Small intestine (tissue), 7 donors: ENCODE data around the gene SYNE2. TPM values are rescaled to one million over a fixed set of nuclear protein-coding genes. Genes with fewer than 3 reads are reported as not detected.

ENCODE experiments used
- DNase-seq, 2 donors: peaks; one replicate each; pipeline versions ENCODE4 v3.0.0 to v3.0.0-alpha.2; 2013
- FAIRE-seq: peaks from 2 replicates; lab custom pipeline; 2012; peaks lifted over from hg19 to GRCh38; lab: Jason Lieb, UNC
- H3K27ac ChIP-seq, 3 donors: one replicate each; pipeline ENCODE4 v1.5.1; 2013; ENCODE audit warnings: low read length in 2 of 3, mild to moderate bottlenecking in 2 of 3, control low read depth in 1 of 3, inconsistent platforms in 1 of 3, low read depth in 1 of 3, moderate library complexity in 1 of 3
- H3K27me3 ChIP-seq, 3 donors: one replicate each; pipeline ENCODE4 v1.6.1; 2013; ENCODE audit warnings: low read length in 3 of 3, inconsistent platforms in 1 of 3; ENCODE audit not compliant: control insufficient read depth in 3 of 3, insufficient read depth in 3 of 3
- H3K36me3 ChIP-seq, 3 donors: one replicate each; pipeline ENCODE4 v1.6.1; 2013; ENCODE audit warnings: low read length in 3 of 3, inconsistent platforms in 1 of 3, low read depth in 1 of 3, mild to moderate bottlenecking in 1 of 3, moderate library complexity in 1 of 3; ENCODE audit not compliant: control insufficient read depth in 3 of 3, insufficient read depth in 2 of 3
- H3K4me1 ChIP-seq, 3 donors: one replicate each; pipeline ENCODE4 v1.6.1; 2013; ENCODE audit warnings: low read length in 2 of 3, inconsistent platforms in 1 of 3, low read depth in 1 of 3, mild to moderate bottlenecking in 1 of 3, moderate library complexity in 1 of 3; ENCODE audit not compliant: control insufficient read depth in 3 of 3, insufficient read depth in 2 of 3
- H3K4me3 ChIP-seq, 3 donors: one replicate each; pipeline ENCODE4 v1.5.1; 2013; ENCODE audit warnings: low read length in 3 of 3, control low read depth in 1 of 3, inconsistent platforms in 1 of 3, low read depth in 1 of 3, mild to moderate bottlenecking in 1 of 3, moderate library complexity in 1 of 3
- H3K9me3 ChIP-seq, 2 donors: one replicate each; pipeline ENCODE4 v1.6.1; 2013; ENCODE audit warnings: low read depth in 1 of 2, low read length in 1 of 2; ENCODE audit not compliant: control insufficient read depth in 2 of 2, insufficient read depth in 1 of 2
- WGBS, 3 donors: extraction: QIAGEN DNeasy Blood & Tissue Kit; methylation state at CpG; one replicate each; pipeline ENCODE4 v1.1.7; 2013; 5-methylcytosine and 5-hydroxymethylcytosine counted together
- polyA plus RNA-seq, 4 donors: library from polyadenylated mRNA; stranded (reverse) in 3 of 4; unstranded in 1 of 4; fragments of 200-250 nt in 3 of 4; fragments of 120-200 nt in 1 of 4; gene quantifications; one replicate each; pipeline versions ENCODE4 v1.2.1 to v1.2.3, GENCODE V29; 2013
- donor health status: healthy with polysubstance abuse.
- donor health status: control.
- donor health status: control.
- donor health status: Bipolar disorder and iron deficiency.
- donor health status: healthy.

SYNE2 gene
- polyA plus RNA-seq, 4 donors = 13.8 to 47.4 (median 32.9) TPM

DNA sequence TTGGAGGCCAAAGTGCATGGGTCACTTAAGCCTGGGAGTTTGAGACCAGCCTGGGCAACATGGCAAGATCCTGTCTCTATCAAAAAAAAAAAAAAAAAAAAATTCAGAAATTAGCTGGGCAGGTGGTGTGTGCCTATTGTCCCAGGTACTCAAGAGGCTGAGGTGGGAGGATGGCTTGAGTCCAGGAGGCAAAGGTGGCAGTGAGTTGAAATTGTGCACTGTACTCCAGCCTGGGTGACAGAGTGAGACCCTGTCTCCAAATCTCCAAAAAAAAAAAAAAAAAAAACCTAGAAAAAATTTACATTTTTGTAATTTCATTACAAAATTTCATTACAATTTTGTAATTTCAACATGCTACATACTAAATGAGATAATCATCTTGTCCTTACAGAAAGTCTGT lies 42.7 kb downstream of the SYNE2 start:
- no peaks in the 10 kb centered on the region for H3K36me3 ChIP-seq
- no peaks in the 10 kb centered on the region for H3K9me3 ChIP-seq
- no peak overlapping the region for H3K4me3 ChIP-seq
- H3K27me3 ChIP-seq = no peaks in the 10 kb centered on the region
- no peak for DNase-seq
- no peak overlapping the region for H3K27ac ChIP-seq
- FAIRE-seq = no peak
- peaks cover 0 to 16% (median 3%) of the 10 kb centered on the region in 3 donors for H3K4me1 ChIP-seq

DNA sequence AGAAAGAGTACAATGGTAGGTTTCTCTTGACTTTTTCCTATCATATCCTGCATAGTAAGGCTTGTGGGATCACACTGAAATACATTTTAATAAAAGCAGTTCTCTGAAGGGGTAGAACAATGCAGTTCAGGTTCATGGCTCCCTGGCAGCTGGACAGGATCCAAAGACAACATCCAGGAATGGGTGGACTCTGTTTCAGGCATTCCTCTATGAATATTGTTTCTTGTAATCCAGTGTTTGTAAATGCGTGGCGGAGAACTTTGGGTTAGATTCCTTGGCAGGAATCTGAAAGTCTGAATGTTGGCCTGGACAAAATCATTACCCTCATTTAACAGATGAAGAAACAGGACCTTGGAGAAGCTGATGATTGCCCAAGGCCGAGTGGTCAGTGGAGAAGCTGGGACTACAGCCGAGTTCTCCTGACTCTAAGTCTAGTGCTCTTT lies 43.5 kb downstream of the SYNE2 start:
- Histone ChIP-seq H3K4me1 (peaks cover 0 to 9% (median 3%) of the 10 kb centered on the region in 3 donors), H3K4me3 (no peak overlapping the region), H3K36me3 (no peaks in the 10 kb centered on the region), H3K27ac (peak overlapping the region in 1 of 3 donors; percentile 44), H3K9me3 (no peaks in the 10 kb centered on the region), H3K27me3 (no peaks in the 10 kb centered on the region)
- WGBS, 3 donors = 38 to 51% (median 51%) methylated on average over 4 of the region's 4 CpGs
- DNase-seq (peak; percentile 24 to 35), FAIRE-seq (no peak)

DNA sequence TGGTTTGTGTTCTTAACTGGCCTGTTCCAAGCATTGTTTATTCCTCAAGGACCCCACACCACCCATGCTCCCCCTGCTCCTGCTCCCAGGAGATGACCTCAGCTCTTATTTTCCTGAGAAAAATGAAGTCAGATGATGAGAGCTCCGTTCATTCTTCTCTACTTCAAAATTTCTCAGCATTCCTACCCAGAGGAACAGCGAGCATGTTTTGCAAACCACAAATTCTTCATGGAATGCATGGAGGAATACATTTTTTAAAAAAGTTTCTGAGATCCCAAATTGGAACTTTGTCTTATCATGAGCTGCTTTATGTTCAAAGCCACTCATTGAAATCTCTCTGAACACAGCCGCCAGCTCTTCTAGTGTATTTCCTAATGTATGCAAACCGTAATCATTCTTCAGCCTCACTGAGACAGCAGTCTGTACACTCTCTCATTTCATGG lies 44.9 kb downstream of the SYNE2 start:
- 80 to 95% (median 94%) methylated on average over 4 of the region's 4 CpGs for WGBS, 3 donors
- H3K27ac ChIP-seq = no peak overlapping the region
- no peaks in the 10 kb centered on the region for H3K36me3 ChIP-seq
- no peak overlapping the region for H3K4me3 ChIP-seq
- no peaks in the 10 kb centered on the region for H3K27me3 ChIP-seq
- DNase-seq (no peak), FAIRE-seq (no peak)
- H3K4me1 ChIP-seq = peaks cover 0 to 7% (median 3%) of the 10 kb centered on the region in 3 donors
- no peaks in the 10 kb centered on the region for H3K9me3 ChIP-seq

DNA sequence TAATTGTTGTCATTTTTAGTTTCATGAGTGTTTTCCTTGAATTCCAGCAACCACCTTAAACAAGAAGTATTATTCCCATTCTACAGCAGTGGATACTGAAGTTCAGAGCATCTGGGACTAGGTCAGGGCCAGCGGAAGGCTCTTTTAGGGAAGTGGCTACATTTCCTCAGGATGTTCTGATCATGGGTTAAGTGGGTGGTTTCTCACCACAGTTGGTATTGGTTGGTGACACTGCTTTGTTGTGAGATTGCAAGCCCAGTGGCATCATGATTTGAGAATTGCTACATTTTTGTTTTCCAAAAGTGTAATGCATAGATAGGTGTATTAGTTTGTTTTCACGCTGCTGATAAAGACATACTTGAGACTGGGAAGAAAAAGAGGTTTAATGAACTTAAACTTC lies 47.1 kb downstream of the SYNE2 start:
- no peaks in the 10 kb centered on the region for H3K27me3 ChIP-seq
- DNase-seq = no peak
- FAIRE-seq = no peak
- peaks cover 0 to 3% (median 0%) of the 10 kb centered on the region in 3 donors for H3K4me1 ChIP-seq
- H3K27ac ChIP-seq = no peak overlapping the region
- H3K4me3 ChIP-seq = no peak overlapping the region
- no peaks in the 10 kb centered on the region for H3K36me3 ChIP-seq
- H3K9me3 ChIP-seq = no peaks in the 10 kb centered on the region
- WGBS, 3 donors = 80 to 94% (median 90%) methylated on average over 2 of the region's 2 CpGs

DNA sequence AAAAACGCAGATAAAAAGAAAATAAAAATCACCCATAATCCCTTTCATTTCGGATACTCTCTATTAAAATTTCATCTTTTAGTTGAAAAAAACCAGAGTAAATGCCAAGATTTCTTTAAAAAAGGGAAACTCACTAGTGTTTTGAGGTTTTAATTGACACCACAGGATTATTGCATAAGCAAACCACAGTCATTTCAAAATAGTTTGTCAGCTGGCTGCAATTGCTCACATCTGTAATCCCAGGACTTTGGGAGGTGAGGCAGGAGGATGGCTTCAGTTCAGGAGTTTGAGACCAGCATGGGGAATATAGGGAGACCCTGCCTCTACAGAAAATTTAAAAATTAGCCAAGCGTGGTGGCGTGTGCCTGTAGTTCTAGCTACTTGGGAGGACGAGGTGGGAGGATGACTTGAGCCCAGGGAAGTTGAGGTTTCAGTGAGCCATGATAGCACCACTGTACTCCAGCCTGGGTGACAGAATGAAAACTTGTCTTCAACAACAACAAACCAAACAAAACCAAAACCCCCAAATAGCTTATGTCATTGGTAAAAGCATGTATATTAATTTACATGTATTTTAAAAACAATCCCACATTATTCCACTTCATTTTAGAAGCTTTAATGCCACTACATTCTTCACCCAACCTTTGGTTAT lies 48.8 kb downstream of the SYNE2 start:
- H3K36me3 ChIP-seq = no peaks in the 10 kb centered on the region
- FAIRE-seq = no peak
- no peak overlapping the region for H3K27ac ChIP-seq
- no peak for DNase-seq
- H3K9me3 ChIP-seq = no peaks in the 10 kb centered on the region
- H3K27me3 ChIP-seq = no peaks in the 10 kb centered on the region
- H3K4me3 ChIP-seq = no peak overlapping the region
- 88 to 92% (median 89%) methylated on average over 5 of the region's 5 CpGs for WGBS, 3 donors
- no peaks in the 10 kb centered on the region for H3K4me1 ChIP-seq

DNA sequence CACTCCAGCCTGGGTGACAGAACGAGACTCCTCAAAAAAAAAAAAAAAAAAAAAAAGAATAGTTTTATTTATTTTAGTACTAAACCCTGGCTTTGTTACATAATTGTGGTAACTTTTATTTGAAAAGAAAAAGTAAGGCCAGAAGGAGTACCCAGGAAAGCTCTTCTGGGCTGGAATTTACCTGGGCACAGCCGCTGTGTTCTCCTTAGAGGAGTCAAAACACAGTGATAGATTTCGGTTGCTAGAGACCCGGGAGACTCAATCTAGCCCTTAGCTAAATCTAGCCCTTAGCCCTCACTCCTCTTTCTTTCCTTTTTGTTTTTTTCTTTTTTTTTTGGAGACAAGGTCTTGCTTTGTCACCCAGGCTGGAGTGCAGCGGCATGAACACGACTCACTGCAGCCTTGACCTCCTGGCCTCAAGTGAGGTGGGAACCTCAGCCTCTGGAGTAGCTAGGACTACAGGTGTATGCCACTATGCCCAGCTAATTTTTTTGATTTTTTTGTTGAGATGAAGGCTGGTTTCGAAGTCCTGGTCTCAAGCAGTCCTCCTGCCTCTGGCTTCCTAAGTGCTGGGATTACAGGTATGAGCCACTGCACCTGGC lies 49.7 kb downstream of the SYNE2 start:
- Histone ChIP-seq H3K9me3 (no peaks in the 10 kb centered on the region), H3K27me3 (no peaks in the 10 kb centered on the region), H3K27ac (no peak overlapping the region), H3K4me1 (peaks cover 0 to under 1% (median 0%) of the 10 kb centered on the region in 3 donors), H3K36me3 (no peaks in the 10 kb centered on the region), H3K4me3 (no peak overlapping the region)
- DNase-seq = no peak
- FAIRE-seq = no peak
- 83 to 91% (median 83%) methylated on average over 7 of the region's 7 CpGs for WGBS, 3 donors

DNA sequence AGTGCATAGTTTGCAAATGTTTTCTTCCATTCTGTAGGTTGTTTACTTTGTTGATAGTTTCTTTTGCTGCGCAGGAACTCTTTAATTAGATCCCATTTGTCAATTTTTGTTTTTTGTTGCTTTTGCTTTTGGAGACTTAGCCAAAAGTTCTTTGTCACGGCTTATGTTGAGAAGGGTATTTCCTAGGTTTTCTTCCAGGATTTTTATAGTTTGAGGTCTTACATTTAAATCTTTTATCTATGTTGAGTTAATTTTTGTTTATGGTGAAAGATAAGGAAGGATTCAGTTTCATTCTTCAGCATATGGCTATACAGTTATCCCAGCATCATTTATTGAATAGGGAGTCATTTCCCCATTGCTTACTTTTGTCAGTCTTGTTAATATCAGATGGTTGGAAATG lies 51.9 kb downstream of the SYNE2 start:
- 81 to 96% (median 90%) methylated on average over 2 of the region's 2 CpGs for WGBS, 3 donors
- DNase-seq = no peak
- H3K27ac ChIP-seq = no peak overlapping the region
- no peaks in the 10 kb centered on the region for H3K9me3 ChIP-seq
- no peak overlapping the region for H3K4me3 ChIP-seq
- no peaks in the 10 kb centered on the region for H3K27me3 ChIP-seq
- no peaks in the 10 kb centered on the region for H3K36me3 ChIP-seq
- no peak for FAIRE-seq
- peaks cover 0 to 7% (median 0%) of the 10 kb centered on the region in 3 donors for H3K4me1 ChIP-seq

DNA sequence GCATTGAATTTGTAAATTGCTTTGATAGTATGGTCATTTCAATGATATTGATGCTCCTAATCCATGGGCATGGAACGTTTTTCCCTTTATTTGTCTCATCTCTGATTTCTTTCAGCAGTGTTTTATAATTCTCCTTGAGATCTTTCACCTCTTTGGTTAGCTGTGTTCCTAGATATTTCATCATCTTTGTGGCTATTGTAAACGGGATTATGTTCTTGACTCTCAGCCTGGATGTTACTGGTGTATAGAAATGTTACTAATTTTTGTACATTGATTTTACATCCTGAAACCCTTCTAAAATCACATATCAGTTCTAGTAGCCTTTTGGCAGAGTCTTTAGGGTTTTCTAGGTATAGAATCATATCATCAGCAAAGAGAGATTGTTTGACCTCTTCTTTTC lies 52.6 kb downstream of the SYNE2 start:
- FAIRE-seq (no peak), DNase-seq (no peak)
- WGBS, 3 donors = 79 to 90% (median 81%) methylated on average over 2 of the region's 2 CpGs
- H3K9me3 ChIP-seq = no peaks in the 10 kb centered on the region
- no peaks in the 10 kb centered on the region for H3K27me3 ChIP-seq
- H3K27ac ChIP-seq = no peak overlapping the region
- H3K36me3 ChIP-seq = no peaks in the 10 kb centered on the region
- peaks cover 0 to 7% (median 0%) of the 10 kb centered on the region in 3 donors for H3K4me1 ChIP-seq
- H3K4me3 ChIP-seq = no peak overlapping the region
